Chondrocyte (in vitro differentiated cells): ENCODE measurements around the gene PLEKHG2. TPM values are rescaled to one million over a fixed set of nuclear protein-coding genes. Genes with fewer than 3 reads are reported as not detected.
"Not testable (repeated sequence)": the region's sequence is repeated elsewhere in the genome, so short reads cannot be mapped to it uniquely, and the experiment has no call there.

Experiments used
- DNase-seq: peaks from one replicate; pipeline ENCODE4 v3.0.0; 2021; ENCODE audit warnings: mixed read lengths, low spot score
- H3K27ac Mint-ChIP-seq: one replicate; pipeline ENCODE4 v1.8.0; 2021; ENCODE audit warnings: mild to moderate bottlenecking, moderate library complexity, mixed read lengths; ENCODE audit not compliant: unreplicated experiment
- H3K27me3 Mint-ChIP-seq: 2 replicates; pipeline ENCODE4 v1.8.0; 2021; ENCODE audit warnings: low read depth, mixed read lengths
- H3K36me3 Mint-ChIP-seq: 2 replicates; pipeline ENCODE4 v1.8.0; 2021; ENCODE audit warnings: low read depth, mixed read lengths
- H3K4me1 Mint-ChIP-seq: 2 replicates; pipeline ENCODE4 v1.8.0; 2021; ENCODE audit warnings: low read depth, mild to moderate bottlenecking, mixed read lengths
- H3K4me3 Mint-ChIP-seq: one replicate; pipeline ENCODE4 v1.8.0; 2021; ENCODE audit warnings: mild to moderate bottlenecking, moderate library complexity, mixed read lengths; ENCODE audit not compliant: unreplicated experiment
- H3K9me3 Mint-ChIP-seq: 2 replicates; pipeline ENCODE4 v1.8.0; 2021; ENCODE audit warnings: low read depth, mixed read lengths
- CTCF ChIP-seq: fragments of 200-600 bp; sonication (generic); IDR thresholded peaks from 2 replicates; pipeline ENCODE4 v1.5.0; 2021; ENCODE audit warnings: antibody characterized with exemption, mild to moderate bottlenecking, moderate library complexity
- total RNA-seq: library from RNA; stranded (reverse); gene quantifications from 3 replicates; pipeline ENCODE4 v1.2.1, GENCODE V29; 2021

PLEKHG2 gene
- total RNA-seq, 1 donor from 2014 or later: 150 TPM

GRCh38 chr19:39445196-39446111, 33.0 kb downstream of the PLEKHG2 start, which contains the start of gene SUPT5H:
SUPT5H (plus strand) TSS chr19:39445582; CDS start chr19:39445891, 309 bp downstream.
- H3K4me1 Mint-ChIP-seq: peaks cover 52% of the 10 kb centered on the region

DNA sequence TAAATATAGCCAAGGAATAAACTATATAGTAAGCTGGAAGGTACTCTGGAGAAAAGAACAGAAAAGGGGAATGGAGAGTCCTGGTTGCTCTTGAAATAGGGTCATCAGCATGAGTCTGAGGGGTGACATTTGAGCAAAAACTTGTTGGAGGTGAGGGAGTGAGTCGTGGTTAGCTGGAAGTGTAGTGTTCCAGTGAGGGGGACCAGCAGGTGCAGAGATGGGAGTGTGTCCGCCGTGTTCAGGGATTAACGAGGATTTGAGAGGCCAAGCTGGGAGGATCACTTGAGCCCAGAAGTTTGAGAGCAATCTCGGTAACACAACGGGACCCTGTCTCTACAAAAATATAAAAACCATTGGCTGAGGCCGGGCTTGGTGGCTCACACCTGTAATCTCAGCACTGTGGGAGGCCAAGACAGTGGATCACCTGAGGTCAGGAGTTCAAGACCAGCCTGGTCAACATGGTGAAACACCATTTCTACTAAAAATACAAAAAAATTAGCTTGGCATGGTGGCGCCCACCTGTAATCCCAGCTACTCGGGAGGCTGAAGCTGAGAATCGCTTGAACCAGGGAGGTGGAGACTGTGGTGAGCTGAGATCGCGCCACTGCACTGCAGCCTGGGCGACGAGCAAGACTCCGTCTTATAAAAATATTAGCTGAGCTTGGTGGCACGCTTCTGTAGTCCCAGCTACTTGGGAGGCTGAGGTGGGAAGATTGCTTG, 34.1 kb downstream of the PLEKHG2 start:
- peaks cover 14% of the 10 kb centered on the region for H3K36me3 Mint-ChIP-seq
- H3K4me3 Mint-ChIP-seq: peak overlapping the region; percentile 94
- no peak for TF ChIP-seq CTCF
- peak overlapping the region; percentile 99 for H3K27ac Mint-ChIP-seq
- DNase-seq: no peak
- no peaks in the 10 kb centered on the region for H3K27me3 Mint-ChIP-seq
- no peaks in the 10 kb centered on the region for H3K9me3 Mint-ChIP-seq
- peaks cover 47% of the 10 kb centered on the region for H3K4me1 Mint-ChIP-seq

More at GRCh38 chr19:39445196-39446111, 33.0 kb downstream of the PLEKHG2 start, which contains the start of gene SUPT5H:
- no peaks in the 10 kb centered on the region for H3K27me3 Mint-ChIP-seq
- no peaks in the 10 kb centered on the region for H3K9me3 Mint-ChIP-seq
- peak within 1 kb of the TSS; percentile 94 for H3K4me3 Mint-ChIP-seq
- no peak for TF ChIP-seq CTCF
- DNase-seq: peak; percentile 98
- H3K27ac Mint-ChIP-seq: peak within 1 kb of the TSS; percentile 99
- peaks cover 14% of the 10 kb centered on the region for H3K36me3 Mint-ChIP-seq

GRCh38 chr19:39448271-39448670, 35.8 kb downstream of the PLEKHG2 start:
- no peaks in the 10 kb centered on the region for H3K27me3 Mint-ChIP-seq
- no peak for TF ChIP-seq CTCF
- H3K4me1 Mint-ChIP-seq: peaks cover 47% of the 10 kb centered on the region
- H3K4me3 Mint-ChIP-seq: no peak overlapping the region
- no peak for DNase-seq
- peak overlapping the region; percentile 84 for H3K27ac Mint-ChIP-seq
- H3K36me3 Mint-ChIP-seq: peaks cover 28% of the 10 kb centered on the region
- H3K9me3 Mint-ChIP-seq: no peaks in the 10 kb centered on the region

GRCh38 chr19:39449116-39449797, 36.8 kb downstream of the PLEKHG2 start:
- peaks cover 29% of the 10 kb centered on the region for H3K36me3 Mint-ChIP-seq

DNA sequence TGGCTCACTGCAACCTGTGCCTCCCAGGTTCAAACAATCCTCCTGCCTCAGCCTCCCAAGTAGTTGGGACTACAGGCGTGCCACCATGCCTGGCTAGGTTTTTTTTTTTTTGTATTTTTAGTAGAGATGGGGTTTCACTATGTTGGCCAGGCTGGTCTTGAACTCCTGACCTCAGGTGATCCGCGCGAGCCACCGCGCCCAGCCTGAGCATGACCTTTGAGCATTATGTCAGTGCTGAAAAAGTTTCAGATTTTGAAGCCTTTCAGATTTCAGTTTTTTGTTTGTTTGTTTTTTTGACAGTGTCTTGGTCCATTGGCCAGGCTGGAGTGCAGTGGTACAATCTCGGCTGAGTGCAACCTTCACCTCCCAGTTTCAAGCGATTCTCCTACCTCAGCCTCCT, 38.8 kb downstream of the PLEKHG2 start:
- H3K9me3 Mint-ChIP-seq, H3K4me3 Mint-ChIP-seq, H3K27me3 Mint-ChIP-seq, H3K27ac Mint-ChIP-seq, DNase-seq: not testable (repeated sequence)
- Mint-ChIP-seq H3K4me1 (peaks cover 31% of the 10 kb centered on the region), H3K36me3 (peaks cover 25% of the 10 kb centered on the region)

More at GRCh38 chr19:39449116-39449797, 36.8 kb downstream of the PLEKHG2 start:
- TF ChIP-seq CTCF: no peak
- Mint-ChIP-seq H3K9me3 (no peaks in the 10 kb centered on the region), H3K4me1 (peaks cover 47% of the 10 kb centered on the region), H3K27ac (peak overlapping the region; percentile 65), H3K27me3 (no peaks in the 10 kb centered on the region), H3K4me3 (no peak overlapping the region)
- no peak for DNase-seq
